Measurements from ENCODE around the gene BRSK2. TPM values are rescaled to one million over a fixed set of nuclear protein-coding genes. Genes with fewer than 3 reads are reported as not detected.

Gene BRSK2
- total and polyA plus RNA-seq, 4 donors = 0.35 to 0.56 (median 0.52) TPM

GRCh38 chr11:1452744-1453143 is 63.0 kb downstream of the BRSK2 start:
- TF ChIP-seq CTCF (IDR thresholded peaks at IDR 0.05; ENCODE audit: control extremely low read depth, extremely low read depth) = no peak
- Histone ChIP-seq H3K9me3 (ENCODE audit: control insufficient read depth in 4 of 4, insufficient read depth in 3 of 4, low read length in 3 of 4) (peaks cover 0 to under 1% (median 0%) of the 10 kb centered on the region in 4 donors), H3K9ac (ENCODE audit: insufficient read depth in 1 of 2, low read length in 2 of 2) (no peak overlapping the region), H3K4me1 (ENCODE audit: control insufficient read depth in 5 of 5, insufficient read depth in 5 of 5, low read length in 5 of 5) (peaks cover 0 to 4% (median 0%) of the 10 kb centered on the region in 5 donors), H3K36me3 (ENCODE audit: control insufficient read depth in 4 of 4, insufficient read depth in 4 of 4, low read length in 4 of 4) (no peaks in the 10 kb centered on the region), H3K27me3 (ENCODE audit: control insufficient read depth in 3 of 3, insufficient read depth in 3 of 3, low read length in 2 of 3) (peaks cover 0 to 11% (median 0%) of the 10 kb centered on the region in 3 donors), H3K27ac (ENCODE audit: low read depth in 1 of 2, low read length in 1 of 2) (no peak overlapping the region), H3K4me3 (no peak overlapping the region)
- WGBS, 2 donors = 55 to 83% methylated on average over 13 of the region's 13 CpGs
- ATAC-seq (ENCODE audit: insufficient read depth, low FRiP score) = no peak
- no peak for DNase-seq

- 20 to 23% methylated on average over 17 of the region's 17 CpGs for WGBS, 2 donors
- TF ChIP-seq CTCF (IDR thresholded peaks at IDR 0.05; ENCODE audit: control extremely low read depth, extremely low read depth) = no peak
- Histone ChIP-seq H3K27me3 (ENCODE audit: control insufficient read depth in 3 of 3, insufficient read depth in 3 of 3, low read length in 2 of 3) (peaks cover 0 to 11% (median 0%) of the 10 kb centered on the region in 3 donors), H3K4me1 (ENCODE audit: control insufficient read depth in 5 of 5, insufficient read depth in 5 of 5, low read length in 5 of 5) (peaks cover 0 to 8% (median 3%) of the 10 kb centered on the region in 5 donors), H3K9me3 (ENCODE audit: control insufficient read depth in 4 of 4, insufficient read depth in 3 of 4, low read length in 3 of 4) (peaks cover 0 to 3% (median 0%) of the 10 kb centered on the region in 4 donors), H3K36me3 (ENCODE audit: control insufficient read depth in 4 of 4, insufficient read depth in 4 of 4, low read length in 4 of 4) (no peaks in the 10 kb centered on the region), H3K27ac (ENCODE audit: low read depth in 1 of 2, low read length in 1 of 2) (no peak overlapping the region), H3K9ac (ENCODE audit: insufficient read depth in 1 of 2, low read length in 2 of 2) (no peak overlapping the region), H3K4me3 (no peak overlapping the region)
- peak in 2 of 3 donors; percentile 44 to 71 for DNase-seq
- no peak for ATAC-seq (ENCODE audit: insufficient read depth, low FRiP score)
Measured at GRCh38 chr11:1453611-1454034, 63.9 kb downstream of the BRSK2 start.

DNA sequence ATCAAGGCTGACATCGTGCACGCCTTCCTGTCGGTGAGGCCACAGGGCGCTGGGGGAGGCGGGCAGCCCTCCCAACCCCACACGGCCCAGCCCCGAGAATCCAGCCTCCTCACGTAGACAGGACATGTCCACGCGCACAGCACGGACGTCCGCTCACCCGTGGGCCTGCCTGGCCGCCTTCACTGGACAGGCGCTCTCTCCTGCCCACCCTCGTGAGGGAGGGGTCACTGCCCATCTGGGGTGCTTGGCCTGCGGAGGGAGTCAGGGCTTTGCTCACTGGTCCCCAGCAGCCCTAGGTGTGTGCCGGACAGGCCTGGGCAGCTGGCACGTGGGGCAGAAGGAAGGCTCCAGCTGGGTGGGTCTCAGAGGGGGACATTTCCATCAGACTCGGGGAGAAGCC is 64.8 kb downstream of the BRSK2 start:
- Histone ChIP-seq H3K4me1 (ENCODE audit: control insufficient read depth in 5 of 5, insufficient read depth in 5 of 5, low read length in 5 of 5) (peaks cover 0 to 17% (median 5%) of the 10 kb centered on the region in 5 donors), H3K9ac (ENCODE audit: insufficient read depth in 1 of 2, low read length in 2 of 2) (no peak overlapping the region), H3K9me3 (ENCODE audit: control insufficient read depth in 4 of 4, insufficient read depth in 3 of 4, low read length in 3 of 4) (peaks cover 0 to 3% (median 0%) of the 10 kb centered on the region in 4 donors), H3K36me3 (ENCODE audit: control insufficient read depth in 4 of 4, insufficient read depth in 4 of 4, low read length in 4 of 4) (no peaks in the 10 kb centered on the region), H3K4me3 (no peak overlapping the region), H3K27me3 (ENCODE audit: control insufficient read depth in 3 of 3, insufficient read depth in 3 of 3, low read length in 2 of 3) (peaks cover 0 to 8% (median 0%) of the 10 kb centered on the region in 3 donors), H3K27ac (ENCODE audit: low read depth in 1 of 2, low read length in 1 of 2) (no peak overlapping the region)
- DNase-seq = no peak
- no peak for TF ChIP-seq CTCF (IDR thresholded peaks at IDR 0.05; ENCODE audit: control extremely low read depth, extremely low read depth)
- WGBS, 2 donors = 74 to 75% methylated on average over 21 of the region's 21 CpGs
- no peak for ATAC-seq (ENCODE audit: insufficient read depth, low FRiP score)

Data from lung (tissue), 12 donors.